SK-N-SH (cell line): ENCODE results near the gene PTPRD.

Experiments used
- EP300 ChIP-seq, 2 experiments: IDR thresholded peaks; 2 replicates each; pipeline versions ENCODE4 v1.4.0 to v1.6.1; 2012; ENCODE audit warnings: borderline replicate concordance in 1 of 2, low read depth in 1 of 2, low read length in 1 of 2
- FOXM1 ChIP-seq: IDR thresholded peaks from 2 replicates; pipeline ENCODE4 v1.4.0; 2012; ENCODE audit warnings: low read depth, mild to moderate bottlenecking
- MEF2A ChIP-seq: IDR thresholded peaks from 2 replicates; pipeline ENCODE4 v1.4.0; 2012; ENCODE audit warnings: low read depth, borderline replicate concordance
- POLR2AphosphoS5 ChIP-seq: IDR thresholded peaks from 2 replicates; pipeline ENCODE4 v1.6.1; 2012; ENCODE audit warnings: low read depth, low read length
- SIN3A ChIP-seq: IDR thresholded peaks from 2 replicates; pipeline ENCODE4 v1.6.1; 2012; ENCODE audit warnings: low read depth, mild to moderate bottlenecking, low read length, moderate library complexity, borderline replicate concordance
- SMC3 ChIP-seq: IDR thresholded peaks from 2 replicates; pipeline ENCODE4 v1.6.1; 2012; ENCODE audit warnings: low read depth, low read length, improper control_type of control experiment
- TAF1 ChIP-seq: IDR thresholded peaks from 2 replicates; pipeline ENCODE4 v1.6.1; 2012; ENCODE audit warnings: low read depth, mild to moderate bottlenecking, low read length, moderate library complexity, borderline replicate concordance
- TF ChIP-seq, protein P1 (sequence below): fragments of 200-600 bp; sonication (generic); IDR thresholded peaks from 2 replicates; pipeline ENCODE4 v1.6.1; 2017; ENCODE audit warnings: antibody characterized with exemption, mild to moderate bottlenecking, moderate library complexity
- TF ChIP-seq, protein P2 (sequence below): fragments of 150-350 bp; IDR thresholded peaks from 2 replicates; pipeline ENCODE4 v1.6.1; 2017; ENCODE audit warnings: antibody characterized with exemption, low read length, low read depth, borderline replicate concordance
- TF ChIP-seq, protein P3 (sequence below): IDR thresholded peaks from 2 replicates; pipeline ENCODE4 v1.6.1; 2012; ENCODE audit warnings: mild to moderate bottlenecking, low read depth, low read length, moderate library complexity

DNA sequence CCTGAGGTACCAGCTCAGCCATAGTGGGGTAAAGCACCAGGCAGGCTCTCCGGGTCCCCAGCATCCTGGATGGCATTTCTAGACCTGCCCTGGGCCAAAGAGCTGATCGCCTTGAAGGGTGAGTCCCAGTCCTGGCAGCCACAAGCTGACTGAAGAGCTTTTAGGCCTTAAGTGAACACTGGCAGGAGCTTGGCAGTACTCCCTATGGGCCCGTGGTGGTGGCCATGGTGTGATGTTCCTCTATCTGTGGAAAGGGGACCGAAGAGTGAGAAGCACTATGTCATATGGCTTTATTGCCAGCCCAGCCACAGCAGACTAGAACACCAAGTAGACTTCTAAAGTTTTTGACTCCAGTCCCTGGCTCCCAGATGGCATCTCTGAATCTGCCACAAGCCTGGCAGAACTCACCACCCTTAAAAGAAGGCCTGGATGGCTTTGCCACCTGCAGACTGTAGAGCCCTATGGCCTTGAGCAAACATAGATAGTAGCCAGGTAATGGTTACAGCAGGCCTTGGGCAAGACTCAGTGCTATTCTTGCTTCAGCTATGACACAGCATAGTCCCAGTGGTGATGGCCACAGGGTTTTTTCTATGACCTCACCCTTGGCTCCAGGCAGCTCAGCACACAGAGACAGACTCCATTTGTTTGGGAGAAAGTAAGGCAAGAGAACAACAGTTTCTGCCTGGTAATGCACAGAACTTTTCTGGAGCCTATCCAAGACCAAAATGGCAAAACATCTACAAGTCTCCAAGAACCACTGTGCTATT, 2011.7 kb downstream of the PTPRD start:
- TF ChIP-seq FOXM1 (no peak), TAF1 (no peak), MEF2A (no peak), SIN3A (no peak), SMC3 (no peak), EP300 (IDR thresholded peaks at IDR 0.05; ENCODE audit: borderline replicate concordance in 1 of 2, low read depth in 1 of 2, low read length in 1 of 2) (no peak), POLR2AphosphoS5 (no peak)
- TF ChIP-seq, protein P1, sequence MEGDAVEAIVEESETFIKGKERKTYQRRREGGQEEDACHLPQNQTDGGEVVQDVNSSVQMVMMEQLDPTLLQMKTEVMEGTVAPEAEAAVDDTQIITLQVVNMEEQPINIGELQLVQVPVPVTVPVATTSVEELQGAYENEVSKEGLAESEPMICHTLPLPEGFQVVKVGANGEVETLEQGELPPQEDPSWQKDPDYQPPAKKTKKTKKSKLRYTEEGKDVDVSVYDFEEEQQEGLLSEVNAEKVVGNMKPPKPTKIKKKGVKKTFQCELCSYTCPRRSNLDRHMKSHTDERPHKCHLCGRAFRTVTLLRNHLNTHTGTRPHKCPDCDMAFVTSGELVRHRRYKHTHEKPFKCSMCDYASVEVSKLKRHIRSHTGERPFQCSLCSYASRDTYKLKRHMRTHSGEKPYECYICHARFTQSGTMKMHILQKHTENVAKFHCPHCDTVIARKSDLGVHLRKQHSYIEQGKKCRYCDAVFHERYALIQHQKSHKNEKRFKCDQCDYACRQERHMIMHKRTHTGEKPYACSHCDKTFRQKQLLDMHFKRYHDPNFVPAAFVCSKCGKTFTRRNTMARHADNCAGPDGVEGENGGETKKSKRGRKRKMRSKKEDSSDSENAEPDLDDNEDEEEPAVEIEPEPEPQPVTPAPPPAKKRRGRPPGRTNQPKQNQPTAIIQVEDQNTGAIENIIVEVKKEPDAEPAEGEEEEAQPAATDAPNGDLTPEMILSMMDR: no peak
- TF ChIP-seq, protein P2, sequence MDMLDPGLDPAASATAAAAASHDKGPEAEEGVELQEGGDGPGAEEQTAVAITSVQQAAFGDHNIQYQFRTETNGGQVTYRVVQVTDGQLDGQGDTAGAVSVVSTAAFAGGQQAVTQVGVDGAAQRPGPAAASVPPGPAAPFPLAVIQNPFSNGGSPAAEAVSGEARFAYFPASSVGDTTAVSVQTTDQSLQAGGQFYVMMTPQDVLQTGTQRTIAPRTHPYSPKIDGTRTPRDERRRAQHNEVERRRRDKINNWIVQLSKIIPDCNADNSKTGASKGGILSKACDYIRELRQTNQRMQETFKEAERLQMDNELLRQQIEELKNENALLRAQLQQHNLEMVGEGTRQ: no peak
- TF ChIP-seq, protein P3, sequence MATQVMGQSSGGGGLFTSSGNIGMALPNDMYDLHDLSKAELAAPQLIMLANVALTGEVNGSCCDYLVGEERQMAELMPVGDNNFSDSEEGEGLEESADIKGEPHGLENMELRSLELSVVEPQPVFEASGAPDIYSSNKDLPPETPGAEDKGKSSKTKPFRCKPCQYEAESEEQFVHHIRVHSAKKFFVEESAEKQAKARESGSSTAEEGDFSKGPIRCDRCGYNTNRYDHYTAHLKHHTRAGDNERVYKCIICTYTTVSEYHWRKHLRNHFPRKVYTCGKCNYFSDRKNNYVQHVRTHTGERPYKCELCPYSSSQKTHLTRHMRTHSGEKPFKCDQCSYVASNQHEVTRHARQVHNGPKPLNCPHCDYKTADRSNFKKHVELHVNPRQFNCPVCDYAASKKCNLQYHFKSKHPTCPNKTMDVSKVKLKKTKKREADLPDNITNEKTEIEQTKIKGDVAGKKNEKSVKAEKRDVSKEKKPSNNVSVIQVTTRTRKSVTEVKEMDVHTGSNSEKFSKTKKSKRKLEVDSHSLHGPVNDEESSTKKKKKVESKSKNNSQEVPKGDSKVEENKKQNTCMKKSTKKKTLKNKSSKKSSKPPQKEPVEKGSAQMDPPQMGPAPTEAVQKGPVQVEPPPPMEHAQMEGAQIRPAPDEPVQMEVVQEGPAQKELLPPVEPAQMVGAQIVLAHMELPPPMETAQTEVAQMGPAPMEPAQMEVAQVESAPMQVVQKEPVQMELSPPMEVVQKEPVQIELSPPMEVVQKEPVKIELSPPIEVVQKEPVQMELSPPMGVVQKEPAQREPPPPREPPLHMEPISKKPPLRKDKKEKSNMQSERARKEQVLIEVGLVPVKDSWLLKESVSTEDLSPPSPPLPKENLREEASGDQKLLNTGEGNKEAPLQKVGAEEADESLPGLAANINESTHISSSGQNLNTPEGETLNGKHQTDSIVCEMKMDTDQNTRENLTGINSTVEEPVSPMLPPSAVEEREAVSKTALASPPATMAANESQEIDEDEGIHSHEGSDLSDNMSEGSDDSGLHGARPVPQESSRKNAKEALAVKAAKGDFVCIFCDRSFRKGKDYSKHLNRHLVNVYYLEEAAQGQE: no peak
